ENCODE data around the gene DYNLL2. TPM values are rescaled to one million over a fixed set of nuclear protein-coding genes. Genes with fewer than 3 reads are reported as not detected.
"Not testable (repeated sequence)": the region's sequence is repeated elsewhere in the genome, so short reads cannot be mapped to it uniquely, and the experiment has no call there.

DYNLL2 gene
- polyA plus RNA-seq, 1 donor (not counting 4 experiments of a cell fraction or from before 2014, with no cell fraction given), result 21.5 TPM

DNA sequence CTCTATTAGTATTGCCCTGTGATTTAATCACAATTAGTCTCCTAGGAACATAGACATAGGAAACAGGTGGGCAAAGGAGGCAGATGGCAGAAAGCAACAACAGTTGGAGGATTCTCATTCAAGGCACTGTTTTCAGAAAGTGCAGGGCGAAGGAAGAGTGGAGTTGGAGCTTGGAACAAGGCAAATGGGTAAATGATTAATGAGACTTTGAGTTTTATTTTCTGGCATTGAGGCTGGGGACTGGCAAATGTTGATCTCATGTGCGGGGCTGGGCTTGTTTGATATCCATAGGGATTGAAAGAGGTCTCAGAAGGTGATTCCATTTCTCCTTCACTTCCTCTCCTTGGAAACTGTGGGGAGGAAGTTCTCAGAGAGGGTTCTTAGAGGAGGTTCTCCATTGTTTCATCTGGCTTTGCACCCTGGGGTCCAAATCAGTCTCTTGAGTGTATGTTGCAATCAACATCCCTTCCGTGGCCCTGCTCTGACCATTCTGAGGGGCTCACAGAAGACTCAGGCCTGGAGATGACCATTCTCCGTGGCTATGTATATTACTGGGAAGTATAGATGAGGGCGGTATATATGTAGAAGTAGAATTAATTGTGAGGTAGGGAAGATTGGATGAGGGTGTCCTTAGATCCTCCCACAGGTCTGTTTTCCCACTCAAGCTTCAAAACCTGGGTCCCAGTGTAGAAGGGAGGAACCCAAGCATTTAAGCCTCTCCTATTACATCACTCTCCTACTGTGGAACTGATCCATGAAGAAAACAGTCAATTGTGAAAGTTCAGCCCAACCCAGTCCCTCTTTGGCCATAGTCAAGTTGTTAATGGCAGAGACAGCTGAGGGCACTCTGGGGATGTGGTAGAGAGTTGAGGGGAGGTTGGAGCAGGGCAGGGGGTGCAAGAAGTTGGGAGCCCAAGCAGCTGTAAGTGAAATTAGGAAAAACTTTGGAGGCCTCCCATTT lies 39.7 kb upstream of the DYNLL2 start:
- Histone ChIP-seq H3K79me2 (ENCODE audit: control insufficient read depth, insufficient read depth, low read length) (no peaks in the 10 kb centered on the region), H3K36me3 (ENCODE audit: control insufficient read depth in 2 of 2, extremely low read depth in 1 of 2, insufficient read depth in 2 of 2, low read length in 2 of 2) (no peaks in the 10 kb centered on the region), H3K4me3 (ENCODE audit: control insufficient read depth in 2 of 3, extremely low read depth in 1 of 3, insufficient read depth in 2 of 3, low read depth in 1 of 3, low read length in 3 of 3) (no peak overlapping the region), H3K9ac (ENCODE audit: control insufficient read depth, extremely low read depth, insufficient read depth, low read length) (no peak overlapping the region), H4K20me1 (ENCODE audit: control insufficient read depth, extremely low read depth, insufficient read depth, low read length) (no peaks in the 10 kb centered on the region), H3K27ac (ENCODE audit: control insufficient read depth, insufficient read depth, low read length) (no peak overlapping the region), H3K4me2 (ENCODE audit: control insufficient read depth, extremely low read depth, insufficient read depth, low read depth, low read length) (no peak overlapping the region), H3K9me3 (ENCODE audit: control insufficient read depth, low read depth, low read length) (no peaks in the 10 kb centered on the region), H2AFZ (ENCODE audit: control insufficient read depth, low read length) (no peak overlapping the region), H3K9me1 (ENCODE audit: control insufficient read depth, extremely low read depth, insufficient read depth, low read length) (no peaks in the 10 kb centered on the region), H3K27me3 (ENCODE audit: control insufficient read depth, extremely low read depth, insufficient read depth, low read length) (no peaks in the 10 kb centered on the region), H3K4me1 (ENCODE audit: control insufficient read depth, extremely low read depth, insufficient read depth, low read length) (peaks cover 9% of the 10 kb centered on the region)
- DNase-seq (ENCODE audit: low read depth, low spot score), result no peak
- dilution Hi-C loops (cut with MboI; ENCODE audit: extremely low pct_ligation_motif_present, low sequenced_read_pairs), result no loop called here
- TF ChIP-seq EZH2 (IDR thresholded peaks at IDR 0.05; ENCODE audit: low read length), result no peak
- TF ChIP-seq, protein P1, sequence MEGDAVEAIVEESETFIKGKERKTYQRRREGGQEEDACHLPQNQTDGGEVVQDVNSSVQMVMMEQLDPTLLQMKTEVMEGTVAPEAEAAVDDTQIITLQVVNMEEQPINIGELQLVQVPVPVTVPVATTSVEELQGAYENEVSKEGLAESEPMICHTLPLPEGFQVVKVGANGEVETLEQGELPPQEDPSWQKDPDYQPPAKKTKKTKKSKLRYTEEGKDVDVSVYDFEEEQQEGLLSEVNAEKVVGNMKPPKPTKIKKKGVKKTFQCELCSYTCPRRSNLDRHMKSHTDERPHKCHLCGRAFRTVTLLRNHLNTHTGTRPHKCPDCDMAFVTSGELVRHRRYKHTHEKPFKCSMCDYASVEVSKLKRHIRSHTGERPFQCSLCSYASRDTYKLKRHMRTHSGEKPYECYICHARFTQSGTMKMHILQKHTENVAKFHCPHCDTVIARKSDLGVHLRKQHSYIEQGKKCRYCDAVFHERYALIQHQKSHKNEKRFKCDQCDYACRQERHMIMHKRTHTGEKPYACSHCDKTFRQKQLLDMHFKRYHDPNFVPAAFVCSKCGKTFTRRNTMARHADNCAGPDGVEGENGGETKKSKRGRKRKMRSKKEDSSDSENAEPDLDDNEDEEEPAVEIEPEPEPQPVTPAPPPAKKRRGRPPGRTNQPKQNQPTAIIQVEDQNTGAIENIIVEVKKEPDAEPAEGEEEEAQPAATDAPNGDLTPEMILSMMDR (optimal IDR thresholded peaks at IDR 0.05 in 1 of 3, IDR thresholded peaks at IDR 0.05 in 1 of 3, conservative IDR thresholded peaks at IDR 0.05 in 1 of 3; ENCODE audit: extremely low read depth in 1 of 3, insufficient read depth in 2 of 3, low read length in 3 of 3), result no peak
- FAIRE-seq, result no peak

- DNase-seq (ENCODE audit: low read depth, low spot score); H3K4me1 ChIP-seq (ENCODE audit: control insufficient read depth, extremely low read depth, insufficient read depth, low read length); H3K79me2 ChIP-seq (ENCODE audit: control insufficient read depth, insufficient read depth, low read length); H3K4me2 ChIP-seq (ENCODE audit: control insufficient read depth, extremely low read depth, insufficient read depth, low read depth, low read length); H3K27me3 ChIP-seq (ENCODE audit: control insufficient read depth, extremely low read depth, insufficient read depth, low read length); H2AFZ ChIP-seq (ENCODE audit: control insufficient read depth, low read length); H3K36me3 ChIP-seq (ENCODE audit: control insufficient read depth in 2 of 2, extremely low read depth in 1 of 2, insufficient read depth in 2 of 2, low read length in 2 of 2); H3K4me3 ChIP-seq (ENCODE audit: control insufficient read depth in 2 of 3, extremely low read depth in 1 of 3, insufficient read depth in 2 of 3, low read depth in 1 of 3, low read length in 3 of 3); FAIRE-seq; H4K20me1 ChIP-seq (ENCODE audit: control insufficient read depth, extremely low read depth, insufficient read depth, low read length); H3K27ac ChIP-seq (ENCODE audit: control insufficient read depth, insufficient read depth, low read length); H3K9ac ChIP-seq (ENCODE audit: control insufficient read depth, extremely low read depth, insufficient read depth, low read length); H3K9me1 ChIP-seq (ENCODE audit: control insufficient read depth, extremely low read depth, insufficient read depth, low read length); H3K9me3 ChIP-seq (ENCODE audit: control insufficient read depth, low read depth, low read length); dilution Hi-C loops (cut with MboI; ENCODE audit: extremely low pct_ligation_motif_present, low sequenced_read_pairs): not testable (repeated sequence)
Observed at GRCh38 chr17:58044256-58044655, 39.0 kb upstream of the DYNLL2 start.

All from keratinocyte (primary cell).